Heart left ventricle (tissue), 16 donors: ENCODE results near the gene KIAA1217. TPM values are rescaled to one million over a fixed set of nuclear protein-coding genes. Genes with fewer than 3 reads are reported as not detected.

ENCODE experiments used
- ATAC-seq, 4 donors: fragments of 200-7000 bp; cut with Tn5 transposase; one replicate each; pipeline ENCODE4 v1.9.1; 2020 to 2022; ENCODE audit warnings: moderate library complexity in 4 of 4, mild to moderate bottlenecking in 3 of 4, moderate number of reproducible peaks in 1 of 4
- DNase-seq, 5 donors: peaks; one replicate each; pipeline ENCODE4 v3.0.0-alpha.2; 2020
- H3K27ac ChIP-seq, 12 donors: fragments of 200-600 bp; sonication (generic) in 4 of 12; one replicate each; pipeline versions ENCODE4 v1.5.0 to v1.8.0; 2016 to 2022; ENCODE audit warnings: mild to moderate bottlenecking in 2 of 12
- H3K27me3 ChIP-seq, 9 donors: fragments of 200-600 bp; sonication (generic) in 2 of 9; one replicate each; pipeline versions ENCODE4 v1.5.1 to v1.8.0; 2016 to 2022; ENCODE audit warnings: mild to moderate bottlenecking in 3 of 9
- H3K36me3 ChIP-seq, 9 donors: fragments of 200-600 bp; sonication (generic) in 2 of 9; one replicate each; pipeline versions ENCODE4 v1.5.0 to v1.8.0; 2018 to 2022; ENCODE audit warnings: mild to moderate bottlenecking in 2 of 9
- H3K4me1 ChIP-seq, 12 donors: fragments of 200-600 bp; sonication (generic) in 4 of 12; one replicate each; pipeline versions ENCODE4 v1.5.0 to v1.8.0; 2016 to 2022; ENCODE audit warnings: mild to moderate bottlenecking in 3 of 12
- H3K4me3 ChIP-seq, 12 donors: fragments of 200-600 bp; sonication (generic) in 4 of 12; one replicate each; pipeline versions ENCODE4 v1.5.0 to v1.8.0; 2017 to 2022; ENCODE audit warnings: mild to moderate bottlenecking in 9 of 12, moderate library complexity in 4 of 12
- H3K9me3 ChIP-seq, 12 donors: fragments of 200-600 bp; sonication (generic) in 4 of 12; one replicate each; pipeline versions ENCODE4 v1.5.0 to v1.8.0; 2016 to 2022; ENCODE audit warnings: mild to moderate bottlenecking in 1 of 12
- POLR2A ChIP-seq, 2 donors: fragments of 450-650 bp; IDR thresholded peaks; one replicate each; pipeline ENCODE4 v1.6.1; 2017; ENCODE audit warnings: antibody characterized with exemption in 2 of 2, mild to moderate bottlenecking in 2 of 2, moderate library complexity in 2 of 2
- WGBS, 4 donors: extraction: QIAGEN DNeasy Blood & Tissue Kit in 2 of 4; methylation state at CpG; one replicate each; pipeline versions ENCODE4 v1.1.5 to v1.1.7; 2013 to 2018; 5-methylcytosine and 5-hydroxymethylcytosine counted together
- intact Hi-C, 10 donors: fragments of 100-400 bp; cut with DNase I; formaldehyde crosslinking; loops; one replicate each; pipeline versions ENCODE4 v1.11.1 to v1.14.2; 2022
- polyA plus RNA-seq, 2 donors: library from polyadenylated mRNA; stranded (reverse); fragments of 200-250 nt; gene quantifications; one replicate each; pipeline ENCODE4 v1.2.3, GENCODE V29; 2013
- total RNA-seq, 9 donors: library from RNA; depleted of rRNA in 2 of 9; stranded (reverse); fragments of >200 nt in 2 of 9; fragmentation: NEBNext Ultra II Directional in 3 of 9; extraction: Animal tissue kit (Norgen Biotek cat#: 25700) in 3 of 9; gene quantifications; one replicate each; pipeline versions ENCODE4 v1.1.0 to v1.2.4, GENCODE V29; 2016 to 2023
- TF ChIP-seq, protein P1 (sequence below), 12 donors: fragments of 200-600 bp; sonication (generic) in 4 of 12; IDR thresholded peaks; one replicate each; pipeline versions ENCODE4 v1.5.0 to v1.8.0; 2018 to 2022; ENCODE audit warnings: antibody characterized with exemption in 12 of 12, mild to moderate bottlenecking in 5 of 12
- donor health status: ischemic (EF 13 %, LVEDD 7.1; RV severe dilation, severe dysfunction).
- donor health status: healthy with polysubstance abuse.
- donor health status: DM: no; HTN: yes; CAD: no.
- donor health status: DM: no; HTN: no; CAD: no.
- donor health status: ischemic (EF 25% LVEDD 6.9; RV normal size, moderate dysfunction).
- donor health status: ischemic (EF 25% LVEDD 5.7; RV mildly dilated, moderate dysfunction).
- donor health status: healthy.
- donor health status: DM: yes; HTN: yes; CAD: no.
- donor health status: ischemic (EF 35%, LVEDD 5.7; RV mildly dilated, moderate dysfunction).
- donor health status: nonischemic (EF 11% LVEDD 7.7; RV severe dilation, severe dysfunction).
- donor health status: DM: yes; HTN: yes; CAD: no.
- donor health status: PGD.
- donor health status: ischemic (EF 29% LVEDD 5.4; RV normal size, mild dysfunction).
- donor health status: nonischemic (EF 23%, LVEDD 6.1; RV moderate dilation, normal function).

KIAA1217 gene
- total and polyA plus RNA-seq, 11 donors = 12.7 to 66.7 (median 33.5) TPM

DNA sequence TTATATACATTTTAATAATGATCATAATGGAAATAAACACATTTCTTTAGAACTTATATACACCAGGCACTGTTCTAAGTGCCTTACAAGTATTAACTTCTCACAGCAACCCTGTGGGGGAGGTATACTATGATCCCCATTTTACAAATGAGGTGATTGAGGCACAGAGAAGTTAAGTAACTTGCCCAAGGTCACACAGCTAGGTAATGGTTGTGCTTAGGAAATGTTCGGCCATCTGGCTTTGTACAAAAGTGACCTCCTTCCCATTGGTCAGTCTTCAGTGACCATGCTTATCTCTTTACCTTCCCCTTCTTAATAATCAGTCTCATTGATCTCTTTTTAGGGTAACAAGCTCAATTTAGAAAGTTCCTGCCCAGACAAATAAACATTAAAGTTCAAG is 158.8 kb downstream of the KIAA1217 start:
- ATAC-seq = no peak
- H3K27ac ChIP-seq = no peak overlapping the region
- peaks cover 0 to 4% (median 0%) of the 10 kb centered on the region in 9 donors for H3K36me3 ChIP-seq
- TF ChIP-seq, protein P1, sequence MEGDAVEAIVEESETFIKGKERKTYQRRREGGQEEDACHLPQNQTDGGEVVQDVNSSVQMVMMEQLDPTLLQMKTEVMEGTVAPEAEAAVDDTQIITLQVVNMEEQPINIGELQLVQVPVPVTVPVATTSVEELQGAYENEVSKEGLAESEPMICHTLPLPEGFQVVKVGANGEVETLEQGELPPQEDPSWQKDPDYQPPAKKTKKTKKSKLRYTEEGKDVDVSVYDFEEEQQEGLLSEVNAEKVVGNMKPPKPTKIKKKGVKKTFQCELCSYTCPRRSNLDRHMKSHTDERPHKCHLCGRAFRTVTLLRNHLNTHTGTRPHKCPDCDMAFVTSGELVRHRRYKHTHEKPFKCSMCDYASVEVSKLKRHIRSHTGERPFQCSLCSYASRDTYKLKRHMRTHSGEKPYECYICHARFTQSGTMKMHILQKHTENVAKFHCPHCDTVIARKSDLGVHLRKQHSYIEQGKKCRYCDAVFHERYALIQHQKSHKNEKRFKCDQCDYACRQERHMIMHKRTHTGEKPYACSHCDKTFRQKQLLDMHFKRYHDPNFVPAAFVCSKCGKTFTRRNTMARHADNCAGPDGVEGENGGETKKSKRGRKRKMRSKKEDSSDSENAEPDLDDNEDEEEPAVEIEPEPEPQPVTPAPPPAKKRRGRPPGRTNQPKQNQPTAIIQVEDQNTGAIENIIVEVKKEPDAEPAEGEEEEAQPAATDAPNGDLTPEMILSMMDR (IDR thresholded peaks at IDR 0.05) = no peak
- no peak for TF ChIP-seq POLR2A (IDR thresholded peaks at IDR 0.05)
- no peaks in the 10 kb centered on the region for H3K27me3 ChIP-seq
- H3K4me3 ChIP-seq = no peak overlapping the region
- DNase-seq = no peak
- H3K9me3 ChIP-seq = no peaks in the 10 kb centered on the region
- H3K4me1 ChIP-seq = peaks cover 0 to 12% (median 4%) of the 10 kb centered on the region in 12 donors
- WGBS, 4 donors = 90 to 100% (median 97%) methylated on average over 1 of the region's 1 CpG
- intact Hi-C loops = loop anchor here in 3 of 10 donors (10.0 kb wide), 2 partner anchors 137 to 147 kb away; no protein-coding TSS in a partner anchor

DNA sequence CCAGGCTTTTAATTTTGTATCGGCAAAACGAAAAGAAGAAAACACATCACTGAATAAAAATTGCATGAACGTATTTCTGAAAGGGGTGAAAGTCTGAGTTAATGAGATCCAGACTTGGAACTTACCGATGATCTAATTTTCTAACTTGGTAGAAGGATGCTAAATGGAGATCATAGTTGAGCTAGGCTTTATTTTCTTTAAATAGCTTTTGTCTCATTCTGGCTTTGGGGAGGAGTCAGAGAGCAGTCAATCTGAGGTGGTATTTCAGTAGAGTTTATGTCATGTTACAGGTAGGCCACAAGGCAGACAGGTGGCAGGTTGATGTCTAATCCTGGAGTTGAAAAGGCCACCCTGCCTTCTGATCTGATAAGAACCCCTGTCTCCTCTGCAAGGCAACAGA is 161.9 kb downstream of the KIAA1217 start:
- ATAC-seq (peak; percentile 65 to 91 (median 80)), DNase-seq (no peak)
- intact Hi-C loops = loop anchor here in 2 of 10 donors (10.0 kb wide), 1 partner anchor 144 kb away; no protein-coding TSS in a partner anchor
- H3K27ac ChIP-seq = peak overlapping the region in 5 of 12 donors; percentile 1 to 46 (median 33)
- no peak overlapping the region for H3K4me3 ChIP-seq
- H3K9me3 ChIP-seq = no peaks in the 10 kb centered on the region
- H3K4me1 ChIP-seq = peaks cover 0 to 12% (median 4%) of the 10 kb centered on the region in 12 donors
- no peak for TF ChIP-seq POLR2A (IDR thresholded peaks at IDR 0.05)
- TF ChIP-seq, protein P1 (IDR thresholded peaks at IDR 0.05) = no peak
- peaks cover 0 to 4% (median 0%) of the 10 kb centered on the region in 9 donors for H3K36me3 ChIP-seq
- no peaks in the 10 kb centered on the region for H3K27me3 ChIP-seq
- 53 to 65% (median 61%) methylated on average over 4 of the region's 4 CpGs for WGBS, 4 donors

DNA sequence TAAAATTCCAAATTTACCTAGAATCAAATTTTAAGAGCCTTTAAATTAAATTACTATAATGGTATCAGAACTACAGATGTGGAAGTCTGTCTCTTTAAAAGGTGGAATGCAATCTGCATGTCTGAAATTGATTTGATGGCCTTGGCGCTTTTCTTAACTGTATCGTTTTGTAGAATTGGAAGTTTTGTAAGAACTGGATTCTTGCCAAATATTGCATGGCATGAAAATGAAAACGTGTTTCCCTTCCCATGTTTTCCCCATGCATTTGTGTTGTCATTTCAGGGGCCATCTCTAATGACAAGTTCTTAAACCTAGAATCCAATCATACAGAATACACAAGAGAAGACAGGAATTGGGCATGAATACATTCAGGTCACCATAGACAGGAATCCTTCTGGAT is 162.5 kb downstream of the KIAA1217 start:
- intact Hi-C loops = loop anchor here in 2 of 10 donors (10.0 kb wide), 1 partner anchor 143 kb away; no protein-coding TSS in a partner anchor
- peaks cover 0 to 4% (median 0%) of the 10 kb centered on the region in 9 donors for H3K36me3 ChIP-seq
- TF ChIP-seq POLR2A (IDR thresholded peaks at IDR 0.05) = no peak
- TF ChIP-seq, protein P1 (IDR thresholded peaks at IDR 0.05) = no peak
- H3K4me1 ChIP-seq = peaks cover 0 to 12% (median 4%) of the 10 kb centered on the region in 12 donors
- DNase-seq (no peak), ATAC-seq (no peak)
- peak overlapping the region in 2 of 12 donors; percentile 17 to 33 for H3K27ac ChIP-seq
- H3K9me3 ChIP-seq = no peaks in the 10 kb centered on the region
- H3K27me3 ChIP-seq = no peaks in the 10 kb centered on the region
- 50 to 67% (median 55%) methylated on average over 3 of the region's 3 CpGs for WGBS, 4 donors
- no peak overlapping the region for H3K4me3 ChIP-seq

DNA sequence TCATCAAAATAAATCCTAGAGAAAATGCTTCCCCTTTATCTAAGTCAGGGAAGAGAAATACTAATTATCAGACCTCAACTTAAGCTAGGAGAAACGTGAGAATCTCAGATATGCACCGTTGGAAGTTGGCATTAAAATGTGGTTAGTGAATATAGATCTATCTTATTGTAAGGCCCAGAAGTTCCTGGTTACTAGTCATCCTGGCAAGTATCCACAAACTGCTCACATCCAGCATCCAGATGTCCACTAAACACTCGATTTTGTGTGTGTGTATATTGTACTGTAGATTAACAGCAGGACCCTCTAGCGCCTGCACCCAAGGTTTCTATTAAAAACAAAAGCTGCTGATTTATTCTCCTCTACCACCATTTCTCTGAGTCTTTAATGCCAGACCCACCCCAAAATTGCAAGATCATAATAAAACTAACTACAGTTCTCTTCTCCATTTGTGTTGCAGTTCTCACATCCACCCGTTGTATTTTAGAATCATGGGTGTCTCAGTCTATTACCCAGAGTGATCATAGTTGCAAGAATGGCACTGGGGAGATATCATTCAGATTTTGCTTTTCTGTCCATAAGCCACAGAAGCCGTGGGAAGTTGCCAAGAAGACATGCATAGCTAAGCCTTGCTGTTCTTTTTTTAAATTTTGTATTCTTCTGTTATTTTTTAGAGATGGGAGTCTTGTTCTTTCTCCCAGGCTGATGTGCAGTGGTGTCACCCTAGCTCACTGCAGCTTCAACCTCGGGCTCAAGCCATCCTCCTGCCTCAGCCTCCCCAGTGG is 165.4 kb downstream of the KIAA1217 start:
- Histone ChIP-seq H3K36me3 (peaks cover 0 to 5% (median 0%) of the 10 kb centered on the region in 9 donors), H3K4me1 (peaks cover 0 to 15% (median 4%) of the 10 kb centered on the region in 12 donors), H3K4me3 (no peak overlapping the region), H3K27ac (no peak overlapping the region), H3K27me3 (no peaks in the 10 kb centered on the region), H3K9me3 (no peaks in the 10 kb centered on the region)
- DNase-seq (no peak), ATAC-seq (no peak)
- intact Hi-C loops = loop anchor here in 2 of 10 donors (10.0 kb wide), 1 partner anchor 140 kb away; no protein-coding TSS in a partner anchor
- no peak for TF ChIP-seq POLR2A (IDR thresholded peaks at IDR 0.05)
- TF ChIP-seq, protein P1 (IDR thresholded peaks at IDR 0.05) = no peak
- 47 to 73% (median 66%) methylated on average over 7 of the region's 7 CpGs for WGBS, 4 donors
